Measurements from ENCODE around the gene PMF1.
A peak's percentile ranks its signal among the peaks of the same experiment; 100 is the strongest.

PMF1 gene

DNA sequence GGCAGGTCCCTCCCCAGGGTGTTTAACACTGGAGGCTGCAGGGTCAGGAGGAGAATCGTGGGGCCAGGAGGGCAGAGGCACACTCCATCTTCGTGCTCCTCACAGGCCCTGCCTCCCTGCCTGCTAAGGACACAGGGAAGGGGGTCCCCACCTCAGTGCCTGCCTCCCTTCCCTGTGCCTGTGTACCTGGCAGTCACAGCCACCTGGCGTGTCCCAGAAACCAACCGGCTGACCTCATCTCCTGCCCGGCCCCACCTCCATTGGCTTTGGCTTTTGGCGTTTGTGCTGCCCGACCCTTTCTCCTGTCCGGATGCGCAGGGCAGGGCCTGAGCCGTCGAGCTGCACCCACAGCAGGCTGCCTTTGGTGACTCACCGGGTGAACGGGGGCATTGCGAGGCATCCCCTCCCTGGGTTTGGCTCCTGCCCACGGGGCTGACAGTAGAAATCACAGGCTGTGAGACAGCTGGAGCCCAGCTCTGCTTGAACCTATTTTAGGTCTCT is 28.6 kb downstream of the PMF1 start:
- peak; percentile 30 for DNase-seq

- DNase-seq: no peak
Measured at GRCh38 chr1:156241926-156242325, 29.1 kb downstream of the PMF1 start, which contains the start of gene BGLAP. Gene BGLAP (plus strand): TSS chr1:156242184. CDS start chr1:156242232, 48 bp downstream.

DNA sequence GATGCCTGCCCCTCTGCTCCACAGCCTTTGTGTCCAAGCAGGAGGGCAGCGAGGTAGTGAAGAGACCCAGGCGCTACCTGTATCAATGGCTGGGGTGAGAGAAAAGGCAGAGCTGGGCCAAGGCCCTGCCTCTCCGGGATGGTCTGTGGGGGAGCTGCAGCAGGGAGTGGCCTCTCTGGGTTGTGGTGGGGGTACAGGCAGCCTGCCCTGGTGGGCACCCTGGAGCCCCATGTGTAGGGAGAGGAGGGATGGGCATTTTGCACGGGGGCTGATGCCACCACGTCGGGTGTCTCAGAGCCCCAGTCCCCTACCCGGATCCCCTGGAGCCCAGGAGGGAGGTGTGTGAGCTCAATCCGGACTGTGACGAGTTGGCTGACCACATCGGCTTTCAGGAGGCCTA is 29.9 kb downstream of the PMF1 start:
- DNase-seq: no peak

GRCh38 chr1:156244126-156244525 is 31.3 kb downstream of the PMF1 start:
- DNase-seq: peak; percentile 26

DNA sequence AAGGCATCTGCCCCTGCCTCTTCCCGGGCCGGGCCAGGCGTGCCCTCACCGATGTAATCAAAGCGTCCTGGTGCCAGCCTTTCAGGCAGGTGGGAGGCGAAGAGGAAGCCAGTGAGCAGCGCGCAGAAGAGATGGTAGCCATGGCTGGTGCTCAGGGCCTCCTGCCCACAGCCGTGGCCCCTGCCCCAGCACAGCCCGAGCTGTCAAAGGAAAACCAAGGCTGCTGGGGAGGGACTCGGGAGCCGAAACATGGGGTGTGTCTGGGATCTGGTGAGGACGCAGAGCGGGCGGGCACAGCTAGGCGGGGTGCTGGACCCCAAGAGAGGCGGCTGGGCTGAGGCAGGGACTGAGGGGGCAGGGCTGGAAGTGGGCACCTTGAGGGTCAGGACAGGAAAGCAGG is 31.9 kb downstream of the PMF1 start:
- no peak for DNase-seq

DNA sequence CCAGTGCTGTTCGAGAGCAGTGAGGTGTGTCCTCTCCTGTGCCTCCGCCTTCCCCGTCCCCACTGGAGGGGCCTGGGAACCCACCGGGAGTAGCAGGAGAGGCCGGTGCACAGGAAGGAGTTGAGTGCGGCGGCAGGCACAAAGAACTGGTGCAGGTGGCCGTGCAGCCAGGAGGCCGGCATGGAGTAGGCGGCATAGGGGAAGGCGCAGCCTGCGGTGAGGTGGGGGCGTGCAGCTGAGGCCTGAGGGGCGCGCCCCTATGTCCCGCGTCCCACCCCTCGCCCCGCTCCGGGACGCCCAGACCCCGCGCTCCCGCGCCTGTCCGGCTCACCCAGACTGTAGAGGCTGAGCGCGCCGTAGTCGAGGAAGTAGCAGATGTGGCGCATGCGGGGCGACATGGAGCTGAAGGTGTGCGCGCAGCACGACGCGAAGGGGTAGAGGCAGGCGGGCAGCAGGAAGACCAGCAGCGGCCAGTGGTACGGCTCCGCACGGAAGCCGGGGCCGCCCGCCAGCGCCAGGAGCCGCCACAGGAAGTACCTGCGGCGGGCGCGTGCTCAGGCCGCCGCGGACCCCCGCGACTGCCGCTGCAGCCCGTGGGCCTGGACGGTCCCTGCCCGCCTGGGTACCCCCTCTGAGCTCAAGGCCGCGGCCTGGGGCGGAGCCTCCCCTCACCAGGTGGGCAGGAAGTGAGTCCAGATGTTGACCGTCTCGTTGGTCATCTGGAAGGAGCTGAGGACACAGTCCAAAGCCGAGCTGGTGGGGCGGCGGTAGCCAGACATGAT is 32.8 kb downstream of the PMF1 start:
- peak; percentile 89 for DNase-seq

DNA sequence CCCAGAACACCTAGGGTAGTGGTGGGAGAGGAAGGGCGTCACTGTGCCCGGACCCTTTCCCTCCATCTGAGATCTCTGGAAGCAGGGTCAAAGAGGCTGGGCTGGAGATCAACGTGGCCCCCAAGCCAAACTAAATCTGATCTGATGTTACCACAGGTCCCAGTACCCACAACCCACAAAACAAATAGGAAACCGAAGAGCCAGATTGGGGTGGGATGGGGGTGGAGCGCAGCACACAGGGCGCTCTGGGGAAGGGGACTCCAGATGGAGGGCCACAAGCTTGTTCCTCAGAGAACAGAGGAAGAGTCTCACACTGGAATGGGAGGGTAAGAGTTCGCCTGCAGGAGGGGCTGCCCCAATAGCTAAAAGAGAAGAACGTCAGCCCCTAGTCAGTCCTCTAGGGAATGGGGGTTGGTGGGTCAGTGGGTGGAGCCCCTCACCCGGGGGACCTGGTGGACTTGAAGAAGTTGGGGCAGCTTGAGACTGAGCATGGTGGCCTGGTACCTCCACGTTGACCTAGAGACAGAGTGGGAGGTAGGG is 33.5 kb downstream of the PMF1 start:
- no peak for DNase-seq

DNA sequence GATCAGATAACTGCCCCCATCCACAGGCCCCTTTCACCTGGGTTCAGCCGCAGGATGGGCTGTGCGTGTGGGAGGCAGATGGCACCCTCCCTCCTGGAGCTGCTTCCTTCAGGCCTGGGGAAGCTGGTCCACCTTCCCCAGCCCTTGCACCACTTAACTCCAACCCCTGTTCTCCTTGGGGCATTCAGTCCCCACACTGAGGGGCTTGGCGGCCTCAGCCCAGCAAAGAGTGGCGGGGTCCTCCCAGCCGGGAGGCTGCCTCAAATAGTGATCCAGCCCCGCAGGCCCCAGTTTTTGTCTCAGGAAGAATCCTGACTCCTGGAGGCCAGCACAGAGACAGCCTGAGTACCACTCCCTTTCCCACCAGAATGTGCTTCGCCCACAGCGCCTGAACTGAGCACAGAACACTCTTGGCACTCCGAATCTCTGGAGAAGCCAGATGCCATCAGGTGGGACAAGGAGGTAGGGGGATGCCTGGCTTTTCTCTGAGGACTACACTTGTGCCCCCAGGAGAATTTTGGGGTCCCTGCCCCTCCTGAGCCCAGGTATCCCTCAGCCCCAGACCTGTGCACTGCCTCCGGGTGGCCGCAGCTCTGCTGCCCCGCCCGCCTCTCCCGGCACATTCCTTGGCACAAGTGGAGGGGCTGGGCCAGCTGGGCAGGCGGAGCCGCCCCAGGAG is 34.1 kb downstream of the PMF1 start:
- DNase-seq: peak; percentile 41

GRCh38 chr1:156247460-156248322 is 34.9 kb downstream of the PMF1 start, which contains the start of gene PAQR6:
Gene PAQR6 (minus strand): TSS chr1:156248056. CDS start chr1:156246731, 1,325 bp downstream.
- DNase-seq: peak; percentile 64

GRCh38 chr1:156248323-156248683 is 35.5 kb downstream of the PMF1 start:
- peak; percentile 64 for DNase-seq

- no peak for DNase-seq
Measured at GRCh38 chr1:156249593-156249992, 36.8 kb downstream of the PMF1 start.

DNA sequence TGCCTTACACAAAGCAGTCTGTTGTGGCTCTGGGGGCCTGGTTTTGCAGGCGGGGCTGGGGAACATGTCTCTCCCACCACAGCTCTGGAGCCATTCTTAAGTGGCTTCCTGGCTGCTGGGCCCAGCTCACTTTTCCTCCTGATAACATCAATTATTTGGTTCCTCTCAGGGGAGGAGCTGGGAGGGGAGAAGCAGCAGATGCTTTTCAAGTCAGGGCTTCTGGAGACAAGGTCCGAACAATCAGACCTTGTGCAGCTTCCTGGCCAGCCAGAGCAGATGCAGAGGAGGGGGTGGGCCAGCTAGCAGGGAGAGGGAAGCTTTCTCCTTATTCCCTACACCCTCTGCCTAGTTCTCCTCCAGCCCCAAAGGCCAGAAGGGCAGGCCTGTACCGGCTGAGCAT is 38.7 kb downstream of the PMF1 start:
- DNase-seq: no peak

DNA sequence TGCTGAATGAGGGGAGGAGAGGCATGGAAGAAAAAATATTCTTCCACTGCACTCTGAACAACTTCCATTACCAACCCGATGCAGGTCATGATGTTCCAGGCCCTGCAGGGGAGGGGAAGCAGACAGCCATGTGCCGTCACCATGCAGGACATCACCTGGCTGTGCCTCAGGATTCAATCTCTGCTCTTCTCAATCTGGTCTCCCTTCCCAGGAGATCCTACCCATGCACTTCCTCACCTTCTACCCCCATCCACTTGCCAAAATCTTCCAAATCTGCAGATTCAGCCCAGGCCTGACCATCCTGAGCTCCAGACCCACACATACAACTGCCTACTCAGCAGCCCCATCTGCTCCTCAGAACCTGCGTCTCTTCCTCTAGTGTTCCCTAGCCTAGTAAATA is 40.8 kb downstream of the PMF1 start:
- no peak for DNase-seq

- DNase-seq: no peak
Measured at GRCh38 chr1:156257711-156258110, 44.9 kb downstream of the PMF1 start.

GRCh38 chr1:156258859-156259258 is 46.1 kb downstream of the PMF1 start:
- no peak for DNase-seq

DNA sequence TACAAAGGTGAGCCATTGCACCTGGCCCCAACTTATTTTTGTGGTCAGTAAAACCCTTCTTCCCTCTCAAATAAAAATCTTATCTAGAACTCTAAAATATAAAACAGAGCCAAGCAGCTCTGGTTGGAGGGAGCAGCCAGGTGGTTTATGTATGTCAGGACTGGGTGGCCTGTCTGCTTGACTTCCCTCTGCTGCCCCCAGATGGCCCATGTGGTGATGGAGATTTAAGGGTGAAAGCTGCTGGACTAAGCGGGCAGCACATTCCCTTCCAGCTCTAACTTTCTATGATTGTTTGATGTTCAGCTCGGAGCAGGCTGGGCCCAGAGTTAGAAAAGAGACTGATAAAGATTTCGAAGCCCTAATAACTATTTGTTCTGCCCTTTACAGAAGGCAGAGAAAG is 47.0 kb downstream of the PMF1 start:
- DNase-seq: no peak

- DNase-seq: no peak
Measured at GRCh38 chr1:156260896-156261295, 48.1 kb downstream of the PMF1 start.

- no peak for DNase-seq
Measured at GRCh38 chr1:156262461-156263287, 49.9 kb downstream of the PMF1 start.

- DNase-seq: no peak
Measured at GRCh38 chr1:156263288-156263655, 50.5 kb downstream of the PMF1 start.

- DNase-seq: no peak
Measured at GRCh38 chr1:156266051-156266450, 53.2 kb downstream of the PMF1 start.

DNA sequence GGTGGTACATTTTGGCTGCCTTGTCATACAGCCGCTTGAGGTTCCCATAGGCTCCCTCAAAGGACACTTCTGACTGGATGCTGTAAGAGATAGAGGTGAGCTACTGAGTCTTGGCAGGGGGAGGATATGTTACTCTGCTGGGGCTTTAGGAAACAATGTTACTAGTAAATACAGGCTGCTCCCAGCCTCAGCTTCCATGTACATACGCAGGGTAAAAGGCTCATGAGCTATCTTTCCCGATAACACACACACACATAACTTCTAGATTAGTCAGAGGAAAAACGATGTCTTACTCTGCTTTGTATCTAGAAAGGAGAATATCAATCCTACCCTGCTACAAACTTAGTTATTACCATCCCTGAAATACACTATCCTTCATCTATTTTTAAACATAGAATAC is 55.5 kb downstream of the PMF1 start:
- DNase-seq: no peak

DNA sequence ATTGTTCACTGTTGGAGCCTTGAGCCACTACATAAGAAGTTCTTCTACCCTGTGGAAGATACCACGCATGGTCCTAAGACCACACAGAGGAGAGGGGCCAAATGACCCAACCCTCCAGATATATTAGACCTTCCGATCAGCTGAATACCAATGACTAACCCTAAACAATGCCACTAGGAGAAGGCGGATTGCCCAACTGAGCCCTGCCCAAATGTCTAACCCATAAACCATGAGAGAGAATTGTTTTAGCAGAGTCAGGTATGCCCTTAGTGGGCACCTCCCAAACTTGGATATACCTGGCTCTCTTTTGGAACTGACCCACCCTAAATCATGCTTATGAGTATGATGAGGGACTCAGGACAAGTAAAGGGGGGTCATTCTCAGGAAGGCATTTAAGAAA is 57.5 kb downstream of the PMF1 start:
- no peak for DNase-seq
